NCI-H2107 treated with DMSO at 0.1 percent for 48 hours (cell line): ENCODE results near the gene PLXNB3.

Experiments used
- DNase-seq: peaks from one replicate; lab custom pipeline; 2025; ENCODE audit not compliant: unreplicated experiment; lab: John Stamatoyannopoulos, UW

The PLXNB3 gene

DNA sequence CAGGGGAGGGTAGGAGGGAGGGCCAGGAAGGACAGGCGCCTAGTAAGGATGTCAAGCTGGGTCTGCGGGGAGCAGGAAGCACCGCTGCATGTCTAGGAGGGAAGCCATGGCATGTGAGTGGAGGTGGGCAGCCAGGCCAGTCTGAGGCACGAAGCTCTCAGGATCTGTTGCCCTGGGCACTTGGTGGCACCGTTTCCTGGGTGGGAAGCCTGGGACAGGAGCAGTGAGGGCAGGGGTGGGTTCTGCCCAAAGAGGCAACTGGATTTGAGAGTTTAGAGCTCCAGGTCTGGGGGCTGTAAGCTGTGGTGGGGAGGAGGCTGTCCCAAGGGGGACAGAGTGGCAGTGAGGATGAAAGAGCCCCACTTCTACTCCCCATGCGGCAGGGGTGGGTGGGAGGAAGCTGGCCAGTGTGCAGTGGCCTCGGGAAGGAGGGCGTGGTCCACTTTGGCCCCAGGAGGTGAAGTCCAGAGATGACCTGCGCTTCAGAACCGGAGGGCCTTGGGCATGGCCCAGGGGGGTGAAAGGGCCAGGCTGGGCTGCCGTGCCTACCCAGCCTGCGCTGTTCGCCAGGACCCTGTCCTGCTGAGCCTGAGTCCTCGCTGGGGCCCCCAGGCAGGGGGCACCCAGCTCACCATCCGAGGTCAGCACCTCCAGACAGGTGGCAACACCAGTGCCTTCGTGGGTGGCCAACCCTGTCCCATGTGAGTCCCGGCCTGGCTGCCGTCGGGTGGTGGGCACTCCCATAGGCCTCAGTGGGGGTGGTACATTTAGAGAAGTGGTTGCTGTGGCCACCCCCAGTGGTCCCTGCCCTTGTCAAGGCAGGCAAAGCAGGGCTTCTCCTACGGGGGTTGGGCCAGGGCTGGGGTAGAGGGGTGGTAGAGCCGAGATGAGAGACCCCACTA is 8.5 kb downstream of the PLXNB3 start:
- no peak for DNase-seq

DNA sequence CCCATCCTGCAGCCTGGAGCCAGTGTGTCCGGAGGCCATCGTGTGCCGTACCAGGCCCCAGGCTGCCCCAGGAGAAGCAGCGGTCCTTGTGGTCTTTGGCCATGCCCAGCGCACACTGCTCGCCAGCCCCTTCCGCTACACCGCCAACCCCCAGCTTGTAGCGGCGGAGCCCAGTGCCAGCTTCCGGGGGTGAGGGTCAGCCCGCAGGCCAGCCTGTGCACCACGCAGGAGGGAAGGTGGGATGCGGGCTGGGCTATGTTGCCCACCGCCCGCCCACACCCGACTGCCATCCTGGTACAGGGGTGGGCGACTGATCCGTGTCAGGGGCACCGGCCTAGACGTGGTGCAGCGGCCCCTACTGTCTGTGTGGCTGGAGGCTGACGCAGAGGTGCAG is 9.2 kb downstream of the PLXNB3 start:
- no peak for DNase-seq

DNA sequence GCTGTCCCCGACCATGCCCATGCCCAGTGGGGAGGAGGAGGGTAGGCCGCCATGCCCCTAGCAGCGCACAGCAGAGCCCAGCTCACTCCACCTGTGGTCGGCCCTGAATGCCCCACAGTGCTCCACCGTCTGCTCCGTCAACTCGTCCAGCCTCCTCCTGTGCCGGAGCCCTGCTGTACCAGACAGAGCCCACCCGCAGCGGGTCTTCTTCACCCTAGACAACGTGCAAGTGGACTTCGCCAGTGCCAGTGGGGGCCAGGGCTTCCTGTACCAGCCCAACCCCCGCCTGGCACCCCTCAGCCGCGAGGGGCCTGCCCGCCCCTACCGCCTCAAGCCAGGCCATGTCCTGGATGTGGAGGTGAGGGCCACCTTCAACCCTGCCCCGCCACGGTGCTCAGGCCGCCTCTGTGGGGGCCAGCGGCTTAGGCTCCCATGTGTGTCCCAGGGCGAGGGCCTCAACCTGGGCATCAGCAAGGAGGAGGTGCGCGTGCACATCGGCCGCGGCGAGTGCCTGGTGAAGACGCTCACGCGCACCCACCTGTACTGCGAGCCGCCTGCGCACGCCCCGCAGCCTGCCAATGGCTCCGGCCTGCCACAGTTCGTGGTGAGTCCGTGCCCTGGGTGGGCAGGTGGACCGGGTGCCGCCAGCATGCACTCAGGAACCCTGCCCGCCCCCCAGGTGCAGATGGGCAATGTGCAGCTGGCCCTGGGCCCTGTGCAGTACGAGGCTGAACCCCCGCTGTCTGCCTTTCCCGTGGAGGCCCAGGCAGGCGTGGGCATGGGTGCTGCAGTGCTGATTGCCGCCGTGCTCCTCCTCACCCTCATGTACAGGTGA is 9.9 kb downstream of the PLXNB3 start:
- DNase-seq, result no peak

- DNase-seq, result no peak
Measured at GRCh38 chrX:153774576-153775292, 10.7 kb downstream of the PLXNB3 start.

GRCh38 chrX:153775293-153776119 is 11.5 kb downstream of the PLXNB3 start:
- no peak for DNase-seq

- DNase-seq, result no peak
Measured at GRCh38 chrX:153776120-153776599, 12.1 kb downstream of the PLXNB3 start.

GRCh38 chrX:153776611-153777045 is 12.6 kb downstream of the PLXNB3 start:
- DNase-seq, result no peak

DNA sequence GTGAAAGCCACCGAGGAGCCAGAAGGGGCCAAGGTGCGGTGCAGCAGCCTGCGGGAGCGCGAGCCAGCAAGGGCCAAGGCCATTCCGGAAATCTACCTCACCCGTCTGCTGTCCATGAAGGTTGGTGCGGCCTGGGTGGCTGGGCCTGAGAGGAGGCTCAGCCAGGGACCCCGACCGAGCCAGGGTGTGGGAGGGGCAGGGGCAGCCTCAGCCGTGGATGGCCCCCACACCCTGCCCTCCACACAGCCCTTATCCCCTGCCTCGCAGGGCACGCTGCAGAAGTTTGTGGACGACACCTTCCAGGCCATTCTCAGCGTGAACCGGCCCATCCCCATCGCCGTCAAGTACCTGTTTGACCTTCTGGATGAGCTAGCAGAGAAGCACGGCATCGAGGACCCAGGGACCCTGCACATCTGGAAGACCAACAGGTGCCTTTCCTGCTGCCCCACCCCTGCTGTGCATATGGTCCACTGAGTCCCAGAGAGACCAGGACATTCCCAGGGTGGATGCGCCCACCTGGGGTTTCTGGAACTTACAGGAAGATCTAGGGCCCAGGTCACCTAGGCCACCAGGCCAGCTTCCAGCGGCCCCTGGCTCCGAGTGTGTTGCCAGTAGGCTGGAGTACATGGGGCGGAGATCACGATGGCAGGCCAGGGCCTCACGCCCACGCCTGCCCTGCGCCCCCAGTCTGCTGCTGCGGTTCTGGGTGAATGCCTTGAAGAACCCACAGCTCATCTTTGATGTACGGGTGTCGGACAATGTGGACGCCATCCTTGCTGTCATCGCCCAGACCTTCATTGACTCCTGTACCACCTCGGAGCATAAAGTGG is 13.4 kb downstream of the PLXNB3 start:
- DNase-seq, result no peak

GRCh38 chrX:153778181-153778580 is 14.1 kb downstream of the PLXNB3 start:
- DNase-seq, result no peak

DNA sequence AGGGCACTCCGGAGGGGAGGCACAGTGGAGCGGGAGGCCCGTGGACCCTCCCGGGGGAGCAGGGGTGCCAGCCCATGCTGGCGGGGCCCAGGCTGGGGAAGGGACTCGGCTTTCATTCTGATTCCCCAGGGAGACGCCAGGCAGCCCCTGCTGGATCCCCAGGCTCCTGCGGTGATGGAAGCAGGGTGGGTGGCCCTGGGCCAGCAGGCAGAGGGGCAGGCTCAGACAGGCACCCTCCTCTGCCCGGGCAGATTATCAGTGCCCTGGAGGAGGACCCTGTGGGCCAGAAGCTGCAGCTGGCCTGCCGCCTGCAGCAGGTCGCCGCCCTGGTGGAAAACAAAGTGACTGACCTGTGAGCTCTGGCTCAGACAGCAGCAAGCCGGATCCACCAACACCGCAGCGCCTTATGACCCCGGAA is 14.6 kb downstream of the PLXNB3 start:
- peak; percentile 30 for DNase-seq

DNA sequence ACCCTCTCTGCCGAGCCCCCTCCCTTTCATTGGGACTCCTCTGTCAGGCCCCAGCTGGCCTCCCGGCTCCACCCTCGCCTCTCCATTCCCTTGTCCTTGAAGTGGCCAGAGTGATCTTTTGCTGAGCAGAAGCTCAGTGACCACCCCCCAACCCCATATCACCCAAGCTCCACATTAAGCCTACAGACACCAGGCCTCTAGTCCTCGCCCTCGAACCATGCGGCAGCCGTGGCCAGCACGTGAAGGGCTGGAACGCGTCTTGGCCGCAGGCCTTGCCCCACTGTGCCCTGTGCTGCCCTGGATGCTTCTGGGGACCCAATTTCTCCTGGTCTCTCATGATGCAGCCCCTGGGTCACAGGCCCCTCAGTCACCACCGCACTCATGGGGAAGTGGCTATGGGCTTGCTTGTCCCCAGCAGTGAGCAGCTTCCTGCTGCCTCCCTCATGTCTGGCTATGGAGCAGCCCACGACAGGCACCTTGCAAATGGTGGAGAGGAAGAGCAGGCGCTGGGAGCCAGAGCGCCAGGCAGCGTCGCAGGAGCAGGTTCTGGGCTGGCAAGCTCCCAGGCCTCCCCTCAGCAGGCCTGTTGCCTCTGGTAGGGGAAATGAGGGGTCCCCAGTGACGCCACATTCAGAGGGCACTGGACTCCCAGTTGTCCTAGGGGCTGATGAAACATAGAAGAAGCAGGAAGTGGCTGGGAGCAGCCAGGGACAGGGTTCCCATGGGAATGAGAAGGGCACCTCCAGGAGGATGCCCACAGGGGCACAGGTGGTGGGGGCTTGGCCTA is 16.0 kb downstream of the PLXNB3 start:
- no peak for DNase-seq

DNA sequence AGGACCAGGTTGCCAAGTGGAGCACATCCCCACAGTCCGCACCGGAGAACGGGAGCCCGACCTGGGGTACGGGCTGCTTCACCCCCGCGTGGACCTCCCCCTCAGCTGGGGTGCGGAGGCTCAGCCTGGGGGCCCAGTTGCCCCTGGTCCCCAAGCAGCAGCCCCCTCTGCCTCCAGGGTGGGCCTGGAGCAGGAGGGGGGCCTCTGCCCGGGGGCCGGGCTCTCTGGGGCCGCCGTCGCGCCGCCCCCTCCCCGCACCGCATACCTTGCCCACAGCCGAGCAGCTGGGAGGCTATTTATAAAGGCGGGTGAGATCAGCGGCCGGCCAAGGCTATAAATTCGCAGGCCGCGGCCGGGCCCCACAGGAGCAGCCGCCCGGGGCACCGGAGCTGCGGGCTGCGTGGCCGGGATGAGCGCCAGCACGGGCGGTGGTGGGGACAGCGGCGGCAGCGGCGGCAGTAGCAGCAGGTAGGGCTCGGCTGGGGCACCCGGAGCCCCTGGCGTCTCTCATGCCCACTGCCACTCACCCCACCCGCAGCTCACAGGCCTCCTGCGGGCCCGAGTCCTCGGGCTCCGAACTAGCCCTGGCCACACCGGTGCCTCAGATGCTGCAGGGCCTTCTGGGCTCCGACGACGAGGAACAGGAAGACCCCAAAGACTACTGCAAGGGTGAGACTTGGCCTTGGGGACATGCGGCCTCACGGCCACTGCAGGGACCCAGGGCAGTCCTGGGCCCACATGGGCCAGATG is 16.8 kb downstream of the PLXNB3 start, which contains the start of gene SRPK3:
SRPK3 (plus strand) TSS at position 364 of the 750 bp plus-strand sequence; CDS start at position 410, 46 bp downstream.
- DNase-seq, result no peak

- DNase-seq, result peak; percentile 67
Measured at GRCh38 chrX:153781428-153782047, 17.5 kb downstream of the PLXNB3 start.

DNA sequence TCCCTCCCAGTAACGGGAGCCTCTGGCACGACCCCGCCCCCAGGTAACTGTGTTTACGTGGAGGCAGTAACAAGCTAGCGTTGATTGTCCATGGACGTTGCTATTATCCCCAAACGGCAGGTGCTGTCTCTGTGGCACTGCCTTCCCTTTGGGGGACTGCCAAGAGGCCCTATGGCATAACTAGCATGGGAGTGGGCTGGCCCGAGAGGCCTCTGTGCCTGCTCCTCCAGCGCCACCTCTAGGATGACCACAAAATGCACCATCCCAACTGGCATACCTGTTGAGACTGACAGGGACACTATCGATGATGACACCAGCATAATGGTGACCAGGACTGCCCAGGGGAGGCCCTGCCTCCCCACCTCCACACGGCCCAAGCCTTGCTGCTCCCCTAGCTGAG is 18.3 kb downstream of the PLXNB3 start:
- peak; percentile 97 for DNase-seq

- no peak for DNase-seq
Measured at GRCh38 chrX:153782871-153783270, 18.8 kb downstream of the PLXNB3 start.

- no peak for DNase-seq
Measured at GRCh38 chrX:153783378-153784013, 19.4 kb downstream of the PLXNB3 start.
